Brain pericyte (primary cell): ENCODE results near the gene ABLIM2.

Experiments used
- DNase-seq: peaks from one replicate; pipeline ENCODE4 v3.0.0-alpha.2; 2012; ENCODE audit warnings: low read depth, low spot score

ABLIM2 gene

DNA sequence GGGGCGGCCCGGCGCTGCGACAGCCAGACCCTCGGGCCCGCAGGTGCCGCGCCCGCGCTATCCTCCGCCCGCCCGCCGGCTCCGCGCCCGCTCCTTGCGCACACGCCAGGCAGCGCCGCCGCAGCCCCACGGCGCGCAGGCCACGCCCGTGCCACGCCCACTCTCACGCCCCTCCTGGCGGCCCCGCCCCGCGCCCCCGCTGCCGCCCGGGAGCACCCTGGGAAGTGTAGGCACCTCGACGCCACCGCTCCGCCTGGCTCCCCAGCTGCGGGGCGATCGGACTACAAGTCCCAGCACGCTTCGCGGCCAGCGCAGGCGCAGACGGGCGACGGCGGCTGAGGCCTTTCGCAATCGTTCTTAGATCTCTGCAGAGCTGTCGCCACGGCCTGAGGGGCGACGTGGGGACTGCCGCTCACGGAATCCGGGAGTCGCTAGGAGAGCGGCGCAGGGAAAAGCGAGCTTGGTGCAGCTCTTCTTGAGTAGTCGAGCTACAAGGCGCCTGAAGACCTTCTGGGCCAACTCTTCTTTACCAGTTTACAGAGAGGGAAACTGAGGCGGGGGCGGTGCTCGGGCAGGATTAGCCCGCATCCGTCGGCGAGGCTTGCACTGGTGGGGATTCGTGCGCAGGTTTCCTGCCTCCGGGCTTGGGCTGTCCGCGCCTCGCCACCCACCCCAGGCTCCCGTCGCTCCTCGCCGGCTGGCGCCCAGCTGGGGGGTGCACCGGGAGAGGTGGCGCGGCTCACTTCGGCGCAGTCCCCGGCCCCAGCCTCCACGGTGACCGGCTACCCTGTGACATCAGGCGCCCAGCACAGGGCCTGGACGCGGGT is at the start of gene ABLIM2:
Gene ABLIM2 (minus strand): TSS at position 104 of the 827 bp plus-strand sequence. CDS start 124 bp downstream, outside the sequence.
- DNase-seq: peak; percentile 87

DNA sequence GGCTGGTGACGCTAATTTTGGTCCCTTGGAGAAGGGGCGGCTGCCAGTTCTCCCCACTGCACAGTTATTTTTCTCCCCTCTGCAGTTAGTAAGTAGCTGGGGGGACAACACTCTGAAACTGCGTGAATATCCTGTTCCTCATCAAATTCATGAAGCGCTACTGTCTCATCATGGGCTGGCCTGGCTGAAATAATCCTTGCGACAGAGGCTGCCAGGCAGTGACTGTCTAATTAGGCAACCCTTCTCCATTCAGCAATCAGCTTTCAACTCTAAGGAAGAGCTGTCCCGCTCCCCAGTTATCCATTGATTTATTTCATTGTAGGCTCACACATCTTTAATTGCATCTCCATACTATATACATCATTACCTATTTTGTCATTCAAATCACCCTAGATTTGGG is 48.7 kb upstream of the ABLIM2 start:
- no peak for DNase-seq

DNA sequence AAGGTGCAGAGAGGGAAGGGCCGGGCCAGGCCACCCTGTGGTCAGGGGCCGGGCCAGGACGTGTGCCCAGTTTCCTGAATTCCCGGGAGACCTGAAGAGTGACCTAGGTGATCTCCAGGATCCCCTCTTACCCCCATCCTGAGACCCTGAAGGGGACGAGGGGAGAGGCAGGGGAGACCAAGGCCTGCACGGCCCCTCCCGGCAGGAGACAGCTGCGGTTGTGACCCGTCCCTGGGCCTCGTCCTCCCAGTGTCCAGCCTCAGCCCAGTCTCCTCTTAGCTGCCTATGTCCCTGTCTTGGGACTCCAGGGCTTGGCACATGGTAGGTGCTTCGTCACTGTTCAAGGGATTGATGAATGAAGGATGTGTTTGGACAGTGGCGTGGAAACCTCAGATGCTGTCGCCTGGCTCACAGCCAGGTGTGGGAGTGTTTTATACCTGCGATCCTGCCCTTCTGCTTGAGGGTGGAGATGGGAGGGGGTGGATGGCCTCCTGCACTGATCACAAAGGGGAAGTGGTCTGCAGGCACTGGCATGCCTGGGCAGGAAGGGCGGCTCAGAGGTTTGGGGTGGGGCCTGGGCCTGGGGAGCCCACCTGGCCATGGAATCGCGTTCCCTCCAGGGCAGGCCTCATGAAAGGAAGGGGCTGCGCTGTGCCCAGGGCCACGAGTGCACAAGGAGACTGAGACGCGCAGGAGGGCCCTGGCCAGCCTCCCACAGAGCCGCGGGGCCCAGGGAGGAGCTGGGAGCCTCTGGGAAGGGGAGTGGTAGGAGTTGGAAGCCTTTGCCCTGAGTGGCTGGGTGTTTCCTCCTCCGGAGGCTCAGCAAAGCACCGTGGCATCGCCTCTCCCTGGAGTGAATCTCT is 47.4 kb upstream of the ABLIM2 start:
- no peak for DNase-seq

DNA sequence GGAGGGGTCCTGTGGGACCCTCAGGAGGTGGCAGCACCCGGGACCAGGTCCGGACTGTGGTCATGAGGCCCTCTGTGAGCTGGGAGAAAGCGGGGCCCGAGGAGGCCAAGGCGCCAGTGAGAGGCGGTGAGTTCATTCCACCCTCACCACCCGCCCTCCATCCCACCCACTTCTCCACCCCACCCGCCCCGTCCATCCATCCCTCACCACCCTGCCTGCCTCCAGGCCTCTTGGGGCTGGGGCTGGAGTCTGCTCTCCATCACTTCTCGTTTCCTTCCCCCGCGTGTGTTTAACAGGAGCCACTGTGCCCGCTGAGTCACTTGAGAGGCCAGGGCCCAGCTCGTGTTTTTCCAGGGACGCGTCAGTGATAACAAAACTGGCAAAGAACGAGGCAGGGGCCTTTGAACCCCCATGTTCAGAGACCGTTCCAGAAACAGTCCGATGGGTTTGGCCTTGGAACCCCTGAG is 46.7 kb upstream of the ABLIM2 start:
- DNase-seq: no peak

DNA sequence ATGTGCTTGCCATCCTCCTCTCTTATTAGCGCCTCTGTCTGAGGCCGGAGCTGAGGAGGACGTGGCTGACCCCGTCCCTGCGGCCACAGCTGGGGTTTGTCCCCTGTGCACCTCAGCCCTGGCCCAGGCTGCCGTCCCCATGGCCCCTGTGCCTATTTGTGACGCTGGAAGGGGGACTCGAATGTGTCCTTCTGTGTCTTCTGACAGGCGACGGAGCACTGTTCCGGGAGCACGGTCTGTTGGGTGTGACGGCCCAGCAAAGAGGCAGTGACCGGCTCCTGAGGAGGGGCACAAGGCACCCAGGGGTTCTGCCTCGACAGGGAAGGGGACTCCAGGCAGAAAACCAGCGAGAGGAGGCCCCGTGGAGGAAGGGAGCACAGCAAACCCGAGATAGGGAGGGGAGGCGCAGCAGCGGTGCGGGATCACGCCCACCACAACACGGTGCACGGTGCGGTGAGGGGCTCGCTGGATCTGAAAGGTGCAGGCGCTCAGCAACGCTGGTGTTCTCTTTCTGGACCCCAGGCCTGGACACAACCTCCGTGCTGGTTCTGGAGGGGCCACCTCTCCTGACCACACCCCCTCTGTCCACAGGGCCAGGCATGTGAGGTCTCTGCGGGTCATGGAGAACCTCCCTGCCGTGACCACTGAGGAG is 46.1 kb upstream of the ABLIM2 start:
- no peak for DNase-seq

DNA sequence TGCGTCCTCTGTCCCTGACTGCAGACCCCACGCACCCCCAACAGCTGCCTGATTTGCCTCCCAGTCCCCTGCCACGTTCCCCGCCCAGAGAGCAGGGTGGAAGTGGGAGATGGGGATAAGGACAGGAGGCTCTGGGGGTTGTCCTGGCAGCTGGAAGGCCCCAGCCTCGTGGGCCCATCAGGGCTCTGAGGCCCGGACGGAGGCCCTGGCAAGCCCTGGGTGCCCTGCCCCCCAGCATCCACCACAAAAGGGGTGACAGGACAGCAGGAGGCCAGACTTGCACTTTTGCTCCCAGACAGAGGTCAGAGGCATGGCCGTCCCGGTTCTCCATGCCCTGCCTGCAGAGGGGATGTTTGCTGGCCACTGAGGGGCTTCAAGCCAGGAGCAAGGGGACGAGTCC is 45.2 kb upstream of the ABLIM2 start:
- DNase-seq: no peak

DNA sequence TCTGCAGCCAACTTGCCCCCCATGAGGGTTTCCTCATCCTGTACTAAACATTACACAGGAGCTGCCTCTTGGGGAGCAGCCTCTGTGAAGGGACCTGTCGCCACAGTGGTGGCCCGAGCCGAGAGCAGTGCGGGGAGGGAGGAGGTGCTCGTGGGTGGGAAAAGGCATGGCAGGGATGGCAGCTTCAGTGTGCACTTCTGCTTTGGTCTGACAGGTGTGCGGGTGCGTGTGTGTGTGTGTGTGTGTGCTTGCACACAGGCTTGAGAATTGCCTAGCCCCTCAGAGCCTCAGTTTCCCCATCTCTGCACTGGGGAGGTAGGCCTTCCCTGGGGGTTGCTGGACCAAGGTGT is 44.4 kb upstream of the ABLIM2 start:
- no peak for DNase-seq

DNA sequence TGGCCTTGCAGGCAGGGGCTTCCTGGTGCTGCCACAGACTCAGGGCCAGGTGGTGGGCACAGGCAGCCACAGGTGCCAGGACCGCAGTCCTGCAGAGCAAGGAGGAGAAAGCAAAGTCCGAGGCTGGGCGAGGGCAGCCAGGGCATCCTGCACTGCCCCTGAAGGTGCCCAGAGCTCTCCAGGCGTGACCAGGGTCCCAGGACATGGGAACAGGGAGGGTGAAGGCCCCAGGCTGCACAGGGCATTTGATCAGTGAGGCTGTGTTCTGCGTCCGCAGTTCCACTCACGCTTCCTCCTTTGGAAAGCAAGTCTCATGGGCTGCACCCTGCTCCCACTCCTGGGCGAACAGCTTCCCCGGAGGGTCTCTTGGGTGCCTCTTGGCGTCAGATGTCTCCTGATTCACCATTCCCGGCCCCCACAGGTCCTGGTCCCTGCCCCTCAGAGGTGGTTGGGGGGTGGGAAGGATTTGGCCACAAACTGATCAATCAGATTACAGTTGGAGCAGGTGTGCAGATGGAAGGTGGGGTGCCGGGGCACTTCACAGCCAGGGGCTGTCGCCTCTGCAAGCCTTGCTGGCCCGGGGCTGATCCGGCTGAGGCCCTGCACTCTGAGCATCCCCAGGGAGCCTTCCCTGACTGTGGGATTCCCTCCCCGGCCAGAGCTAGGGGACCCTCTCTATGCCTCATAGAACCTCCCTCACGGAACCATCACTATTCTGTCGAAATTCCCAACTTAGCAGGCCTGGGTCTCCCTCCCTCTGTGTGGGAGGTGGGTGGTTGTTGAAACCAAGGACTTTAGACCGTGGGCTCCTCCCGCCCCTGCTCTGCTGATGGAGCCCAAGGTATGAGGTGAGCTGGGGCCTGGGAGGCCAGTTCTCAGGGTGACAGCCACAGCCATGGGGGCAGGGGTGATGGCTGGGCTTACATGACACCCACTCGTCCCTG is 43.8 kb upstream of the ABLIM2 start:
- no peak for DNase-seq

DNA sequence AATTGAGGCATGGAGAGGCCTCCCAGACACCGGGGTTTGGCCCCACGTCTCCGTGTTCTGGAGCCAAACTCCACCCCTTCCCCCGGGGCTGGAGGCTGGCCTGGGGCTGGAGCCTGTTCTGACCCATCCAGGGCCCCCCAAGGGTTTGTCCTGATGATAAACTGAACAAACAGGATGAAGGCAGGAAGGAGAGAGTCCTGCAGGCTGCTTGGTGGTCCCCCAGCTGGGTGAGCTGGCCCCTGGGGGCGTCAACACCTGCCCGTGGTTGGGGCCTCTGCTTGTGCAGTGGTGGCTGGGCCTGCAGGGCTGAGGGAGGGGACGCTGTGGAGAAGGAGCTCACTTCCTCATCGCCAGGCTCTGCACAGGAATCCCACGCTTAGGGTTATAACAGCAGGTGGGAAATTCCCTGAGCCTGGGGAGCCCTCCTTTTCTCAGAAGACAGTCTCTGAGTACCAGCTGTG is 42.7 kb upstream of the ABLIM2 start:
- no peak for DNase-seq

DNA sequence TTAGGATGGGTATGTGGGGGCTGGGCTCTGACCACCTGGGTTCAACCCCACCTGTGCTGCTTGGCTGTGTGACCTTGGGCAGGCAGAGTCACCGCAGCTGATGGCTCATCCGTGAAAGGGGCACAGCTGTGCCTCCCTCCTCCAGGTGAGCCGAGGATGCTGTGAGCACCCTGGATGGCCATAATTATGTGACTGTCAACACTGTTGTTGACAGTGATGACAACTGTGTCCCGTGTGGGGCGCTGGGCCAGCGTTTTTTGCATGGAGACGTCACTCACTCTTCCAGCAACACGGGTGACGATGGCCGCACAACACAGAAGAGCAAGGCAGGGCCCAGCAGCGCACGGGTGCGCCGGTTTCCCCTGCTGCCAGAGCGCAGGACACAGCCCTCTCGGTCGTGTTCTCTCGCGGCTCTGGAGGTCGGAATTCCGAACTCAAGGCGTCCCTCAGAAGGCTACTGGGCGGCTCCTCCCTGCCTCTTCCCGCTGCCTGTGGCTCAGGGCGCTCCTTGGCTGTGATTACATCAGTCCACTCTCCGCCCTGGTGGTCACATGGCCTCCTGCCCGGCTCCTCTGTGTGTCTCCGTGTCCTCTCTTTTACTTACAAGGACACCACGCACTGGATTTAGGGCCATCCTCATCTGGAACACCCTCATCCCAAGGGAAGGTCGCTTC is 41.8 kb upstream of the ABLIM2 start:
- DNase-seq: no peak

DNA sequence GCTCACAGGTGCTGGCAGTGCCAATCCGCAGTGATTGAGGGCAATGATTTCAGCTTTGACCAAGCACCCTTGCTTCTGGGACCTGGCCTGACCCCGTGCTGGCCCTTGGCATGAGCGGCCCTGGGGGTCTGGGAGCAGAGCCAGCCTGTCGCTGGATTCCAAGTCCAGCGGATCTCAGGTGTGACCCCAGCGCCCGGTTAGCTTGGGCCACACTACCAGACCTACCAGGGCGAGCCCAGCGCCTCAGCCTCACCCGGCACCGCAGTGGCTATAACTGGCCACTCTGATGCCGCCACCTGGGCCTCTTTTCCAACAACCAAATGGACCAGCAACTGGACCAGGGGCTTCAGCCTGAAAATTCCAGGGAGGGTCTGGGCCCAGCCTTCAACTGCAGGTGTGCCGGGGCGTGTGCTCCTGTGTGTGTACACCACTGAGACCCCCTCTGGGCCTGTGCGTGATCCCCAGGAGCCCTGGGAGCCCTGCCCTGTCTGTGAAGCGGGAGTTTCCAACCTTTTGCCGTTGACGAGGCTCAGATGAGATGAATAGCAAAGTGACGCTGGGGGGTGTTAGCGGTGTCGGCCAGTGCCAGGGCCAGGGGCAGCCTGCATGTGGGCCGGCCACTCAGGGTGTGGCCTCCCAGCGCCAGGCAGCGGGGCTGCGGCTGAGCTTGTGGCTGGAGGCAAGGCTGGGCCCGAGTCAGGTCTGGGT is 41.1 kb upstream of the ABLIM2 start:
- DNase-seq: no peak

DNA sequence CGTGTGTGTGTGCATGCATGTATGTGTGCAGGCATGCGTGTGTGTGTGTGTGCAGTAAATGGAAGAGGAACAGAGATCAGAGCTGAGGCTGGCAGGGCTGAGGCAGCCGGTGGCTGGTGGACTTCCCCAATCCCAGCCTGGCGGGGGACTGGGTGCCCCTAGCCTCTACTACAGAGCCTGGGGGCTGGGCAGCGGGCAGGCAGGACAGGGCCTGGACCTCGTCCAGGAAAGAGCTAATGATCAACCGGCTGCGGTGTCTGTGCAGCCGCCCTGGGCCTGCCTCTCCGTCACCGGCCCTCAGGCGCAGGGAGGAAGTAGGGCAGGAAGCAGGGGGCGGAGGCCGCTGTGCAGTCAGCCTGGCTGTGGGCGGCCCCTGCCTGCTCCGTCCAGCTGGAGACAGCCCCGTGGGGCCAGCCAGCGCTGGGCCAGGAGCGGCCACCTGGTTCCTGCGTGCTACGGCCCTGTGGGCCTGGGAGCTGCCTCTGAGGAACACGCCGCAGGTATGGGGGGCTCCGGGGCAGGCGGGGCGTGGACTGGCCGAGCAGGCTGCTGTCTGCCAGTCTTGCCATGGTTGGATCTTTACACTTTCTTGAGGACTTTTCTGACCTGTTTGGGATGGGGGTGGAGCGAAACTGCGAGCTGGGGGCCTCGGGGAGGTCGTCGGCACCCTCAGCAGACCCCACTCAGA is 40.4 kb upstream of the ABLIM2 start, which contains the start of gene SH3TC1:
Gene SH3TC1 (plus strand): TSS at position 385 of the 688 bp plus-strand sequence. CDS start 5,905 bp downstream, outside the sequence.
- DNase-seq: peak; percentile 52

DNA sequence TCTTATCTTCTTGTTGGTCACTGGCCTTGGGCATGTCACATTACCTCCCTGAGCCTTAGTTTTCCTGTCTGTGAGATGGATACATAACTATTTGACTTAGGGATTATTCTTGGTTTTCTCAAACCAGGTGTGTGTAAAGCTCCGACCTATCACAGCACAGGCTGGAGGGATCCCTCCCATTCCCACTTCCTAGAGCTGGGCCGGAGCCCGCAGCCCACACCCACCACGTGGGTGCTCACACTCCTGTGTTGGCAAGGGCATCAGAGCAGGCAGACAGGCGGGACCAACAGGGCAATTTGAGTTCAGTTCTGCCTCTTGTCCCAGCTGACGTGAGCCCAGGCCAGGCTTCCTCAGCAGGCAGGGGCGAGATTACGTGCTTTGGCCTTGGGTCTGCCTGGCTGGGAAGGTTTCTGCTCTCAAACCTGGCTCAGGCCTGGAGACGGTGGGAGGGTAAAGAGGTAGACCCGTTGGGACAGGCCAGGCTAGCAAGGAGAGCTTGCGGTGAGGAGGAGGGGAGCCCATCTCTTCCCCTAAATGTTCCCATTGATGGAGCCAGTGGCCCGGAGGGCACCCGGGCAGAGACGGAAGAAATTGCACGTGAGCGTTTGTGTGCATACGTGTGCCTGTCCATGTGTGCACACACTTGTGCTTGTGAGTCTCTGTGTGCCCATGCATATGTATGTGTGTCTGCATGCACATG is 39.7 kb upstream of the ABLIM2 start:
- DNase-seq: no peak

DNA sequence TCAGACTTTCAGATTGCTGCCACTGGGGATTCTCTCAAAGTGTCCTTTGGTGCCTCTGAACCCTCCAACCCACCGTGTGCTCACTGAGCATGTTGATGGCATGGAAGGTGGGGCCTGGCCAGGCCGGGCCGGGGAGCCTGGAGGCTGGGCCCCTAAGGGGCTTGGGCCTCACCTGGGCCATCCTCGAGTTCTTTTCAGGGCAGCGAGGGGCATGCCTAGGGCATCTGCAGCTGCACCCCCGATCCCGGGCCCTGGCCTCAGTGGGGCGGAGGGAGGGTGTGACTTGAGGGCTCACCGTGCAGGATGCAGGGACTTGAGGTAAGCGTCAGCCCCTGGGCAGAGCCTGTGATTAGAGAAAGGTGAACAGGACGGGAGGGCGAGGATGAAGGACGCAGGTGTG is 38.9 kb upstream of the ABLIM2 start:
- no peak for DNase-seq

DNA sequence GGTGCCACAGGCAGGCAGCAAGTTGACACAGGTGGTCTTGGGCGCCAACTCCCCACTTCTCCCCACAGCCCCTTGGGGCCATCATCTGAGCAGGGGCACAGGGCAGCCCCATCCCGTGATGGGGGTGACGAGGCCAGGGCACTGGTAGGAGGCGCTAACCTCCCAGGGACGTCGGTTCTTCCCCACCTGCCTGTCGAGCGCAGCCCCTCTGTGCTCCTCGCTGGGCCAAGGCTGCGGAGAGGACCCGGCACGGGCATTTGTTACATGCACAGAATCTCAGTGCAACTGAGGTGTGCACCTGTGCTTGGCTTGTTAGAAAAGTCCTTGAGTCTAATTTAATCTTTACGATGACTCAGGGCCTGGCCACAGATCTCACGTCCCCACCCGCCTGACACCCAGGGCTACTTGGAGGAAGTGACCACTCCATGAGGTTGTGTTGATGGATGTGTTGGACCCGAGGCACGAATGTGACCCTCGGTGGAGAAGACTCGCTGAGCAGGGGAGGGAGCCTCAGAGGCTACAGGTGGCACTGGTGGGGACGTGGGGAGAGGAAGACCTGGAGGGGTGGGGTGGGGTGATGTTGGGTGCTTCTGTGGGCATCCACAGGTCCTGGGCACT is 37.3 kb upstream of the ABLIM2 start:
- no peak for DNase-seq

DNA sequence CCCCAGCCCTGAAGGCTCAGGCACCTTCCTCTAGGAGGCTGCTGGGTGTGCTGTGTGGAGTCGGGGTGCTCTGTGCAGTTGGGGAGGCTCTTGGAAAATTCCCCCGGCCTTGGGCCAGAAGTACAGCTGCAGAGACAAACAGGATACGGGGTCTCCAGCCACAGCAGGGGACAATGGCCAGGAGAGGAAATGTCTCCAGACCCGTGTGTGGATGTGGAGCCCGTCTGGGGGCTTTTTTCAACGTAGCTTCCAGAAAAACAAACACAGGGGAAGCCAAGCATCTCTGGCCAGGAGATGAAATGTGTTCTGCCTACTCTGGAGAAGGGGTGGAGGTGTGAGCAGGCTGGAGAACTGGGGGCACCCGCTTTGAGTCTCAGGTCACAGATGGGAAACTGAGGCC is 36.8 kb upstream of the ABLIM2 start:
- no peak for DNase-seq

DNA sequence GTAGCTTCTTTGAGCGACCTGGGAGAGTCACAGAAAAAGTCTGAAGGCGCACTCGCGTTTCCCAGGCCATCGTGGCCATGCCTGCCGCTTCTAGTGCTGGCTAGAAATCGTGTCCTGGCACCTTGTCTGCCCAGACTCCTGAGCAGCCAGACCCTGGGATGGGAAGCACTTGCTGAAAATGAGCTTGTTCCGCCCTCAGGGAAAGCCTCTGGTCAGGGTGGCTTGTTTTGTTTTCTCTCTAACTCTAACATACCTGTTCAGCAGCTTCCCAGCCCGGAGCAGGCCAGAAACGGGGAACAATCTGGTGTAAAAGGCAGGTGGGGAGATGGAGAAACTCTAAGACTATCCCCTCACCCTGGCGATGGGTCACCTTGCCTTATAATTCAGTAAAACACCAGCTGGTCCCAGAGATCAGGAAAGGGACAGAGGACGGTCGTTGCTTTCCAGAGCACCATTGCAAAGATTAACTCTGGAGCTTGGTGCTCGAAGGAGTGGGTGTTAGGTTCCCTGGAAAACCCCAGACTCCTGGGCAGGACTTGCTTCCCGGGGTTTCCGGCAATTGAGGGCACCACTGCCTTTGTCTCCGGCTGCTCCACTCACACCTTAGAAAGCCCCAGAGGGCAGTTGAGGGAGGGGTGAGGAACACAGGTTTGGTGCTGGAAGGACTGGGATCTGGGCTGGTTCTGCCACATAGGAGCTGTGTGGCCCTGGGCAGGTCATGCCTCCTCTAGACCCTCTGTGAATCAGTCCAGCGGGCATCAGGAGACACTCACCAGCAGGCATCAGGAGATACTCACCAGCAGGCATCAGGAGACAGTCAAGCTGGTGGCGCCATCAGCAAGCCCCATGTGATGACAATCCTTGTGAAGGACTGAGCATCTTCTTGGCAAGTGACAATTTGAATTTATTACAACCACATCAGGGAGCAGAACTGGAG is 36.0 kb upstream of the ABLIM2 start:
- no peak for DNase-seq
